ENCODE measurements around the gene TRAPPC2L.

GRCh38 chr16:88817785-88818574, 38.9 kb upstream of the TRAPPC2L start:
- TF ChIP-seq EZH2 (optimal IDR thresholded peaks at IDR 0.05; ENCODE audit: low read depth, low read length) (no peak), CTCF (IDR thresholded peaks at IDR 0.05; ENCODE audit: low read length) (no peak), EZH2phosphoT487 (IDR thresholded peaks at IDR 0.05; ENCODE audit: low read length) (no peak)
